Measurements from ENCODE around the gene FEN1.

- TF ChIP-seq CTCF (IDR thresholded peaks at IDR 0.05 in 2 of 3, conservative IDR thresholded peaks at IDR 0.05 in 1 of 3; ENCODE audit: borderline replicate concordance in 1 of 3, insufficient read depth in 1 of 3, low read depth in 2 of 3, low read length in 2 of 3) (no peak), EZH2phosphoT487 (IDR thresholded peaks at IDR 0.05; ENCODE audit: borderline replicate concordance) (no peak), POLR2A (IDR thresholded peaks at IDR 0.05; ENCODE audit: borderline replicate concordance, extremely low read depth, insufficient read depth, insufficient read length) (no peak), CEBPB (IDR thresholded peaks at IDR 0.05; ENCODE audit: low read depth) (no peak), YY1 (IDR thresholded peaks at IDR 0.05; ENCODE audit: extremely low read depth, insufficient replicate concordance, low read depth, low read length) (no peak), EZH2 (IDR thresholded peaks at IDR 0.05) (no peak)
Observed at GRCh38 chr11:61753672-61754071, 39.0 kb upstream of the FEN1 start.

Measured in HCT116 (cell line).